Measurements from ENCODE around the gene MPP1.

DNA sequence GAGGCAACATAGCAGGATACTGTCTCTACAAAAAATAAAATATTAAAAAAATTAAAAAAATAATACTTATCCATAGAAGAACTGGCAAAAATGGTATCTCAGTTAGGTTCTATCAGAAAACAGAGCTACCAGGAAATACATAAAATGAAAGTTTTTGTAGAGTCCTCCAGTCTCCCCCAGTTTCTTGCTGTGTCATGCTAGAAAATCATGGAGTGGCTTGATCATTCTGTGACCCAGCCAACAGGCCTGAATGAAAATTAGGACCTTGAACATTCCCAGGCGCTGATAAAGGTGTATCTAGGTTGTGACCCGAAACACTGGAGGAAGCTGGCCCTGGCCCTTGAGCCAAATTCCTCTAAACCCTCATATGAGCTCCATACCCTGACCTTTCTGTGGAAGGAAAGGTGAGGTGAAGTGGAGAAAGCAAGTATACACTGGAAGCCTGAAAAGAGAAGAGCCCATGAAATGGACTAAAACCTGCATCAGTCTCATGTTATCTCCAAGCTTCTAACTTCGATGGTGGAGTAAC is 28.5 kb upstream of the MPP1 start:
- no peak for TF ChIP-seq TAF1 (IDR thresholded peaks at IDR 0.05; ENCODE audit: borderline replicate concordance, insufficient read depth, low read length)
- TF ChIP-seq, protein P1, sequence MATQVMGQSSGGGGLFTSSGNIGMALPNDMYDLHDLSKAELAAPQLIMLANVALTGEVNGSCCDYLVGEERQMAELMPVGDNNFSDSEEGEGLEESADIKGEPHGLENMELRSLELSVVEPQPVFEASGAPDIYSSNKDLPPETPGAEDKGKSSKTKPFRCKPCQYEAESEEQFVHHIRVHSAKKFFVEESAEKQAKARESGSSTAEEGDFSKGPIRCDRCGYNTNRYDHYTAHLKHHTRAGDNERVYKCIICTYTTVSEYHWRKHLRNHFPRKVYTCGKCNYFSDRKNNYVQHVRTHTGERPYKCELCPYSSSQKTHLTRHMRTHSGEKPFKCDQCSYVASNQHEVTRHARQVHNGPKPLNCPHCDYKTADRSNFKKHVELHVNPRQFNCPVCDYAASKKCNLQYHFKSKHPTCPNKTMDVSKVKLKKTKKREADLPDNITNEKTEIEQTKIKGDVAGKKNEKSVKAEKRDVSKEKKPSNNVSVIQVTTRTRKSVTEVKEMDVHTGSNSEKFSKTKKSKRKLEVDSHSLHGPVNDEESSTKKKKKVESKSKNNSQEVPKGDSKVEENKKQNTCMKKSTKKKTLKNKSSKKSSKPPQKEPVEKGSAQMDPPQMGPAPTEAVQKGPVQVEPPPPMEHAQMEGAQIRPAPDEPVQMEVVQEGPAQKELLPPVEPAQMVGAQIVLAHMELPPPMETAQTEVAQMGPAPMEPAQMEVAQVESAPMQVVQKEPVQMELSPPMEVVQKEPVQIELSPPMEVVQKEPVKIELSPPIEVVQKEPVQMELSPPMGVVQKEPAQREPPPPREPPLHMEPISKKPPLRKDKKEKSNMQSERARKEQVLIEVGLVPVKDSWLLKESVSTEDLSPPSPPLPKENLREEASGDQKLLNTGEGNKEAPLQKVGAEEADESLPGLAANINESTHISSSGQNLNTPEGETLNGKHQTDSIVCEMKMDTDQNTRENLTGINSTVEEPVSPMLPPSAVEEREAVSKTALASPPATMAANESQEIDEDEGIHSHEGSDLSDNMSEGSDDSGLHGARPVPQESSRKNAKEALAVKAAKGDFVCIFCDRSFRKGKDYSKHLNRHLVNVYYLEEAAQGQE (IDR thresholded peaks at IDR 0.05; ENCODE audit: insufficient read depth in 1 of 2, low read depth in 2 of 2, low read length in 2 of 2): no peak

Measured in PFSK-1 (cell line).